ENCODE measurements around the gene CSNK2A3. TPM values are rescaled to one million over a fixed set of nuclear protein-coding genes. Genes with fewer than 3 reads are reported as not detected.

The CSNK2A3 gene
- total RNA-seq, 2 experiments from 2014 or later: 0.63 to 0.82 TPM

GRCh38 chr11:11332141-11332710 lies 20.8 kb downstream of the CSNK2A3 start:
- H3K9me3 ChIP-seq (ENCODE audit: low read length): no peaks in the 10 kb centered on the region
- H3K4me2 ChIP-seq (ENCODE audit: low read length): no peak overlapping the region
- TF ChIP-seq, protein P1, sequence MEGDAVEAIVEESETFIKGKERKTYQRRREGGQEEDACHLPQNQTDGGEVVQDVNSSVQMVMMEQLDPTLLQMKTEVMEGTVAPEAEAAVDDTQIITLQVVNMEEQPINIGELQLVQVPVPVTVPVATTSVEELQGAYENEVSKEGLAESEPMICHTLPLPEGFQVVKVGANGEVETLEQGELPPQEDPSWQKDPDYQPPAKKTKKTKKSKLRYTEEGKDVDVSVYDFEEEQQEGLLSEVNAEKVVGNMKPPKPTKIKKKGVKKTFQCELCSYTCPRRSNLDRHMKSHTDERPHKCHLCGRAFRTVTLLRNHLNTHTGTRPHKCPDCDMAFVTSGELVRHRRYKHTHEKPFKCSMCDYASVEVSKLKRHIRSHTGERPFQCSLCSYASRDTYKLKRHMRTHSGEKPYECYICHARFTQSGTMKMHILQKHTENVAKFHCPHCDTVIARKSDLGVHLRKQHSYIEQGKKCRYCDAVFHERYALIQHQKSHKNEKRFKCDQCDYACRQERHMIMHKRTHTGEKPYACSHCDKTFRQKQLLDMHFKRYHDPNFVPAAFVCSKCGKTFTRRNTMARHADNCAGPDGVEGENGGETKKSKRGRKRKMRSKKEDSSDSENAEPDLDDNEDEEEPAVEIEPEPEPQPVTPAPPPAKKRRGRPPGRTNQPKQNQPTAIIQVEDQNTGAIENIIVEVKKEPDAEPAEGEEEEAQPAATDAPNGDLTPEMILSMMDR (conservative IDR thresholded peaks at IDR 0.05; ENCODE audit: low read length): no peak
- no peak for TF ChIP-seq EZH2phosphoT487 (IDR thresholded peaks at IDR 0.05; ENCODE audit: borderline replicate concordance, low read depth, low read length)
- H3K9me2 ChIP-seq (ENCODE audit: insufficient read depth, low read length): no peaks in the 10 kb centered on the region
- H3K79me2 ChIP-seq (ENCODE audit: insufficient read depth, low read depth, low read length): no peaks in the 10 kb centered on the region
- H3K27ac ChIP-seq (ENCODE audit: low read depth, low read length, poor library complexity, severe bottlenecking): no peak overlapping the region
- no peak for DNase-seq (ENCODE audit: low spot score)
- H3K4me1 ChIP-seq (ENCODE audit: insufficient read depth, low read length, poor library complexity, severe bottlenecking): no peaks in the 10 kb centered on the region
- H2AFZ ChIP-seq (ENCODE audit: low read length): no peak overlapping the region
- POLR2A ChIA-PET: interaction anchor here (0.6 kb wide), 1 partner anchor 127 kb away, joined by 3 read pairs; no protein-coding TSS in a partner anchor
- intact Hi-C loops (cut with micrococcal nuclease; ENCODE audit: unreplicated experiment): no loop called here
- H3K36me3 ChIP-seq (ENCODE audit: insufficient read depth, low read length): no peaks in the 10 kb centered on the region
- CTCF ChIA-PET (ENCODE audit: unreplicated experiment): no interaction called here
- BruUV-seq (replicated peaks): no TSS peak
- H3K4me3 ChIP-seq (ENCODE audit: low read depth, low read length, poor library complexity, severe bottlenecking): no peak overlapping the region
- H4K20me1 ChIP-seq (ENCODE audit: insufficient read depth, low read length): no peaks in the 10 kb centered on the region

- no peak for DNase-seq (ENCODE audit: low spot score)
- H3K4me2 ChIP-seq (ENCODE audit: low read length): no peak overlapping the region
- no peak for TF ChIP-seq EZH2phosphoT487 (IDR thresholded peaks at IDR 0.05; ENCODE audit: borderline replicate concordance, low read depth, low read length)
- TF ChIP-seq, protein P1 (conservative IDR thresholded peaks at IDR 0.05; ENCODE audit: low read length): no peak
- intact Hi-C loops (cut with micrococcal nuclease; ENCODE audit: unreplicated experiment): no loop called here
- H3K4me3 ChIP-seq (ENCODE audit: low read depth, low read length, poor library complexity, severe bottlenecking): no peak overlapping the region
- H3K4me1 ChIP-seq (ENCODE audit: insufficient read depth, low read length, poor library complexity, severe bottlenecking): no peaks in the 10 kb centered on the region
- H2AFZ ChIP-seq (ENCODE audit: low read length): no peak overlapping the region
- H4K20me1 ChIP-seq (ENCODE audit: insufficient read depth, low read length): no peaks in the 10 kb centered on the region
- H3K27ac ChIP-seq (ENCODE audit: low read depth, low read length, poor library complexity, severe bottlenecking): no peak overlapping the region
- H3K9me3 ChIP-seq (ENCODE audit: low read length): no peaks in the 10 kb centered on the region
- no peaks in the 10 kb centered on the region for H3K36me3 ChIP-seq (ENCODE audit: insufficient read depth, low read length)
- no peaks in the 10 kb centered on the region for H3K9me2 ChIP-seq (ENCODE audit: insufficient read depth, low read length)
- CTCF ChIA-PET (ENCODE audit: unreplicated experiment): no interaction called here
- POLR2A ChIA-PET: no interaction called here
- H3K79me2 ChIP-seq (ENCODE audit: insufficient read depth, low read depth, low read length): no peaks in the 10 kb centered on the region
- no TSS peak for BruUV-seq (replicated peaks)
Measured at GRCh38 chr11:11329062-11329806, 23.8 kb downstream of the CSNK2A3 start.

- ChIA-PET CTCF (ENCODE audit: unreplicated experiment) (no interaction called here), POLR2A (interaction anchor here (0.7 kb wide), 1 partner anchor 33 kb away, joined by 3 read pairs; no protein-coding TSS in a partner anchor)
Measured at GRCh38 chr11:11324090-11324489, 29.0 kb downstream of the CSNK2A3 start.

More at GRCh38 chr11:11324090-11324489, 29.0 kb downstream of the CSNK2A3 start:
- BruUV-seq (replicated peaks): no TSS peak
- intact Hi-C loops (cut with micrococcal nuclease; ENCODE audit: unreplicated experiment): no loop called here
- no peaks in the 10 kb centered on the region for H3K9me2 ChIP-seq (ENCODE audit: insufficient read depth, low read length)
- TF ChIP-seq, protein P1 (conservative IDR thresholded peaks at IDR 0.05; ENCODE audit: low read length): no peak
- TF ChIP-seq EZH2phosphoT487 (IDR thresholded peaks at IDR 0.05; ENCODE audit: borderline replicate concordance, low read depth, low read length): no peak
- no peak overlapping the region for H3K4me3 ChIP-seq (ENCODE audit: low read depth, low read length, poor library complexity, severe bottlenecking)
- no peak for DNase-seq (ENCODE audit: low spot score)
- H3K27ac ChIP-seq (ENCODE audit: low read depth, low read length, poor library complexity, severe bottlenecking): no peak overlapping the region
- no peaks in the 10 kb centered on the region for H3K79me2 ChIP-seq (ENCODE audit: insufficient read depth, low read depth, low read length)
- H3K4me1 ChIP-seq (ENCODE audit: insufficient read depth, low read length, poor library complexity, severe bottlenecking): no peaks in the 10 kb centered on the region
- no peaks in the 10 kb centered on the region for H3K9me3 ChIP-seq (ENCODE audit: low read length)
- H3K4me2 ChIP-seq (ENCODE audit: low read length): no peak overlapping the region
- H4K20me1 ChIP-seq (ENCODE audit: insufficient read depth, low read length): no peaks in the 10 kb centered on the region
- no peaks in the 10 kb centered on the region for H3K36me3 ChIP-seq (ENCODE audit: insufficient read depth, low read length)
- no peak overlapping the region for H2AFZ ChIP-seq (ENCODE audit: low read length)
